CD4-positive, alpha-beta T cell (primary cell): ENCODE measurements around the gene UTP18. TPM values are rescaled to one million over a fixed set of nuclear protein-coding genes. Genes with fewer than 3 reads are reported as not detected.
"Not testable (repeated sequence)": the region's sequence is repeated elsewhere in the genome, so short reads cannot be mapped to it uniquely, and the experiment has no call there.

Experiments
- ATAC-seq: fragments of 200-7000 bp; cut with Tn5 transposase; one replicate; pipeline ENCODE4 v1.10.0; 2022; ENCODE audit warnings: mild to moderate bottlenecking; ENCODE audit not compliant: poor library complexity
- CTCF ChIA-PET: fragments of 350-600 bp; sonication (Branson Sonifier 250); formaldehyde crosslinking; loops from one replicate; lab custom pipeline; 2021; ENCODE audit warnings: antibody characterized with exemption, inconsistent platforms; lab: Charles Lee
- POLR2A ChIA-PET: fragments of 350-600 bp; sonication (Branson Sonifier 250); formaldehyde crosslinking; loops from one replicate; lab custom pipeline; 2021; ENCODE audit warnings: antibody characterized with exemption, inconsistent platforms; lab: Charles Lee
- DNase-seq, 14 experiments: peaks; one replicate each; pipeline ENCODE4 v3.0.0-alpha.2; 2013 to 2020; ENCODE audit warnings: mixed read lengths in 2 of 14
- H3K27ac ChIP-seq, 2 donors: one replicate each; pipeline versions ENCODE4 v1.5.1 to v1.7.0; 2013; ENCODE audit warnings: low read length in 2 of 2, low read depth in 1 of 2, mild to moderate bottlenecking in 1 of 2
- H3K27me3 ChIP-seq, 2 experiments: 1 replicate in 1 of 2; 2 replicates in 1 of 2; pipeline versions ENCODE4 v1.6.1 to v1.7.0; 2013; ENCODE audit warnings: low read length in 2 of 2, control low read depth in 1 of 2, mild to moderate bottlenecking in 1 of 2, moderate library complexity in 1 of 2; ENCODE audit not compliant: insufficient read depth in 2 of 2, control insufficient read depth in 1 of 2
- H3K36me3 ChIP-seq: one replicate; pipeline ENCODE4 v1.6.1; 2013; ENCODE audit warnings: low read length, control low read depth; ENCODE audit not compliant: insufficient read depth
- H3K4me1 ChIP-seq: one replicate; pipeline ENCODE4 v1.6.1; 2013; ENCODE audit warnings: low read length, control low read depth; ENCODE audit not compliant: insufficient read depth
- H3K4me3 ChIP-seq: one replicate; pipeline ENCODE4 v1.5.1; 2013; ENCODE audit warnings: mild to moderate bottlenecking, low read length, moderate library complexity
- H3K9me3 ChIP-seq, 2 experiments: 1 replicate in 1 of 2; 2 replicates in 1 of 2; pipeline versions ENCODE4 v1.6.1 to v1.7.0; 2013; ENCODE audit warnings: low read length in 2 of 2, mild to moderate bottlenecking in 2 of 2, control low read depth in 1 of 2, moderate library complexity in 1 of 2; ENCODE audit not compliant: control insufficient read depth in 1 of 2, insufficient read depth in 1 of 2
- H3K27ac Mint-ChIP-seq: one replicate; pipeline ENCODE4 v1.8.0; 2020; ENCODE audit warnings: mixed read lengths
- H3K27me3 Mint-ChIP-seq: one replicate; pipeline ENCODE4 v1.8.0; 2021; ENCODE audit warnings: mixed read lengths
- H3K36me3 Mint-ChIP-seq: one replicate; pipeline ENCODE4 v1.8.0; 2021; ENCODE audit warnings: low read depth, mixed read lengths
- H3K4me1 Mint-ChIP-seq: one replicate; pipeline ENCODE4 v1.8.0; 2021; ENCODE audit warnings: low read depth, mixed read lengths
- H3K4me3 Mint-ChIP-seq: one replicate; pipeline ENCODE4 v1.8.0; 2020; ENCODE audit warnings: mild to moderate bottlenecking, mixed read lengths
- H3K9me3 Mint-ChIP-seq: one replicate; pipeline ENCODE4 v1.8.0; 2020; ENCODE audit warnings: mixed read lengths
- CTCF ChIP-seq: fragments of 200-600 bp; IDR thresholded peaks from one replicate; pipeline ENCODE4 v1.8.0; 2022; ENCODE audit warnings: antibody characterized with exemption, mild to moderate bottlenecking
- intact Hi-C, 2 experiments: fragments of 100-400 bp; cut with DNase I in 1 of 2; cut with micrococcal nuclease in 1 of 2; formaldehyde crosslinking; loops; one replicate each; pipeline versions ENCODE4 v1.15.1 to v1.9.0; 2023 to 2025; cut with DNase I, micrococcal nuclease
- total RNA-seq, 174 experiments: library from RNA in 2 of 174; stranded (reverse) in 2 of 174; gene quantifications; one replicate each; pipeline ENCODE4 v1.2.3 and lab custom pipeline; 2021 to 2026

Gene UTP18
- total RNA-seq, 2 experiments from 2014 or later: 48.5 to 49.8 TPM

GRCh38 chr17:51322390-51323029 is 62.2 kb downstream of the UTP18 start:
- H3K9me3 Mint-ChIP-seq: peaks cover 9% of the 10 kb centered on the region
- H3K9me3 ChIP-seq: peaks cover 8 to 10% of the 10 kb centered on the region in 2 experiments
- no peak overlapping the region for H3K27ac ChIP-seq
- no peaks in the 10 kb centered on the region for H3K36me3 Mint-ChIP-seq
- no peak overlapping the region for H3K4me3 ChIP-seq
- peaks cover 0 to 4% of the 10 kb centered on the region in 2 experiments for H3K27me3 ChIP-seq
- intact Hi-C loops: loop anchor here (1.0 to 10.0 kb wide), 4 partner anchors 218 to 322 kb away; no protein-coding TSS in a partner anchor
- H3K4me1 Mint-ChIP-seq: no peaks in the 10 kb centered on the region
- peaks cover 11% of the 10 kb centered on the region for H3K27me3 Mint-ChIP-seq
- H3K4me1 ChIP-seq: no peaks in the 10 kb centered on the region
- TF ChIP-seq CTCF: peak; percentile 53
- no peak overlapping the region for H3K27ac Mint-ChIP-seq
- POLR2A ChIA-PET: no interaction called here
- no peak overlapping the region for H3K4me3 Mint-ChIP-seq
- H3K36me3 ChIP-seq: no peaks in the 10 kb centered on the region
- ATAC-seq: peak; percentile 78
- CTCF ChIA-PET: no interaction called here
- DNase-seq: peak in 3 of 14 experiments; percentile 11 to 32 (median 31)

GRCh38 chr17:51325471-51325870 is 65.1 kb downstream of the UTP18 start:
- H3K4me3 ChIP-seq: no peak overlapping the region
- H3K9me3 Mint-ChIP-seq: peaks cover 6% of the 10 kb centered on the region
- POLR2A ChIA-PET: no interaction called here
- DNase-seq (no peak), ATAC-seq (no peak)
- no peaks in the 10 kb centered on the region for H3K4me1 ChIP-seq
- no peaks in the 10 kb centered on the region for H3K4me1 Mint-ChIP-seq
- no peak overlapping the region for H3K27ac ChIP-seq
- no peaks in the 10 kb centered on the region for H3K36me3 Mint-ChIP-seq
- peaks cover 0 to 4% of the 10 kb centered on the region in 2 experiments for H3K27me3 ChIP-seq
- CTCF ChIA-PET: interaction anchor here (0.7 kb wide), 1 partner anchor 103 kb away, joined by 3 read pairs; no protein-coding TSS in a partner anchor
- H3K27ac Mint-ChIP-seq: no peak overlapping the region
- intact Hi-C loops: loop anchor here in 1 of 2 experiments (10.0 kb wide), 2 partner anchors 219 to 319 kb away; no protein-coding TSS in a partner anchor
- peaks cover 29% of the 10 kb centered on the region for H3K27me3 Mint-ChIP-seq
- H3K36me3 ChIP-seq: no peaks in the 10 kb centered on the region
- no peak for TF ChIP-seq CTCF
- no peak overlapping the region for H3K4me3 Mint-ChIP-seq
- H3K9me3 ChIP-seq: no peaks in the 10 kb centered on the region

DNA sequence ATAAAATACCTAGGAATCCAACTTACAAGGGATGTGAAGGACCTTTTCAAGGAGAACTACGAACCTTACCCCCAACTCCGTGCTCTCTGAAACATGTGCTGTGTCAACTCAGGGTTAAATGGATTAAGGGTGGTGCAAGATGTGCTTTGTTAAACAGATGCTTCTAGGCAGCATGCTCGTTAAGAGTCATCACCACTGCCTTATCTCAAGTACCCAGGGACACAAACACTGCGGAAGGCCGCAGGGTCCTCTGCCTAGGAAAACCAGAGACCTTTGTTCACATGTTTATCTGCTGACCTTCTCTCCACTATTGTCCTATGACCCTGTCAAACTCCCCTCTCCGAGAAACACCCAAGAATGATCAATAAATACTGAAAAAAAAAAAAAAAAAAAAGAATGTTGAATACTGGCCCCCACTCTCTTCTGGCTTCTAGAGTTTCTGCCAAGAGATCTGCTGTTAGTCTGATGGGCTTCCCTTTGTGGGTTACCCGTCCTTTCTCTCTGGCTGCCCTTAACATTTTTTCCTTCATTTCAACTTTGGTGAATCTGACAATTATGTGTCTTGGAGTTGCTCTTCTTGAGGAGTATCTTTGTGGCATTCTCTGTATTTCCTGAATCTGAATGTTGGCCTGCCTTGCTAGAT is 70.6 kb downstream of the UTP18 start:
- intact Hi-C loops, H3K4me3 Mint-ChIP-seq, POLR2A ChIA-PET: not testable (repeated sequence)

More for the DNA sequence above, 70.6 kb downstream of the UTP18 start:
- H3K36me3 Mint-ChIP-seq, CTCF ChIA-PET, H3K27ac Mint-ChIP-seq, H3K4me1 Mint-ChIP-seq, H3K4me3 ChIP-seq, H3K9me3 Mint-ChIP-seq, ATAC-seq, DNase-seq, H3K4me1 ChIP-seq, H3K36me3 ChIP-seq, H3K27ac ChIP-seq, H3K27me3 ChIP-seq, H3K9me3 ChIP-seq: not testable (repeated sequence)
- peaks cover 19% of the 10 kb centered on the region for H3K27me3 Mint-ChIP-seq
